Mucosa of stomach (tissue), 1 donor: ENCODE results near the gene ZFP92.

Experiments used
- H3K27me3 ChIP-seq: one replicate; pipeline ENCODE4 v1.7.0; 2013; ENCODE audit warnings: mild to moderate bottlenecking, low read length; ENCODE audit not compliant: control insufficient read depth, insufficient read depth
- H3K36me3 ChIP-seq: one replicate; pipeline ENCODE4 v1.7.0; 2013; ENCODE audit warnings: low read length; ENCODE audit not compliant: control insufficient read depth, insufficient read depth
- H3K4me1 ChIP-seq: one replicate; pipeline ENCODE4 v1.7.0; 2013; ENCODE audit warnings: mild to moderate bottlenecking, low read length; ENCODE audit not compliant: control insufficient read depth, insufficient read depth
- H3K4me3 ChIP-seq: one replicate; pipeline ENCODE4 v1.7.0; 2013; ENCODE audit warnings: low read length
- H3K9ac ChIP-seq: one replicate; pipeline ENCODE4 v1.7.0; 2013; ENCODE audit warnings: mild to moderate bottlenecking, low read length, moderate library complexity
- H3K9me3 ChIP-seq: one replicate; pipeline ENCODE4 v1.7.0; 2013; ENCODE audit warnings: mild to moderate bottlenecking, low read length, moderate library complexity; ENCODE audit not compliant: control insufficient read depth
- donor health status: Pancreatic carcinoma.

ZFP92 gene

DNA sequence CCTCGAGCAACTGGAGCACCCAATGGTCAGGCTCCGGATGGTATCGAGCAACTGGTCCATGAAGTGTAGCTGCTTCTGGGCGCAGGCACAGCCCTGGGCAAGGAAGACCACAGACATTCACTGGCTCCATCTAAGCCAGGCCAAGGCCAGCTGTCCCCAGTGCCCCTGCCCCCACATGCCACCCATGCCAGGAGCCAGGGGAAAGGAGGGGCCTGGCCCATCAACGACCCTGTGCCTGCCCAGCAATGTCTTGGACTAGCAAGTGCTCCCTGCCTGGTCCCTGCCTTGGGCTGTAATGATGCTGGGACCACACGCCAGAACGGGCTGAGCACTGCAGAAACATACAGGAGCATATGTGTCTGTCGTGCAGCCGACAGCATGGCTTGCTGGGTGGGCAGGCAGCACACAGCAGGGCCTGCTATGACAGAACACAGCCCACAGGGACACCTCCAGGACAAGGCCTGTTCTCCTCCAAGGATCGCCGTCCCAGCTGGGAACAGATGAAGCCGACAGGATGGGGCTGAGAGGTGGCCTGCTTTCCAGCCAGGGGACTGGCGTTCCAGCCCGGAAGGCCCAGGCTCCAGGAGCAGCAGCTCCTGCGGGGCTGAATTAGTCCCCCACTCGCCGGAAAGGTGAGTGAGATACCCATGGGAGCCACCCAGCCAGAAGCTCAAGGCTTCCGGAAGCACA, 46.0 kb downstream of the ZFP92 start:
- no peaks in the 10 kb centered on the region for H3K9me3 ChIP-seq
- no peaks in the 10 kb centered on the region for H3K27me3 ChIP-seq
- no peak overlapping the region for H3K4me3 ChIP-seq
- no peak overlapping the region for H3K9ac ChIP-seq
- no peaks in the 10 kb centered on the region for H3K4me1 ChIP-seq
- H3K36me3 ChIP-seq, result no peaks in the 10 kb centered on the region

DNA sequence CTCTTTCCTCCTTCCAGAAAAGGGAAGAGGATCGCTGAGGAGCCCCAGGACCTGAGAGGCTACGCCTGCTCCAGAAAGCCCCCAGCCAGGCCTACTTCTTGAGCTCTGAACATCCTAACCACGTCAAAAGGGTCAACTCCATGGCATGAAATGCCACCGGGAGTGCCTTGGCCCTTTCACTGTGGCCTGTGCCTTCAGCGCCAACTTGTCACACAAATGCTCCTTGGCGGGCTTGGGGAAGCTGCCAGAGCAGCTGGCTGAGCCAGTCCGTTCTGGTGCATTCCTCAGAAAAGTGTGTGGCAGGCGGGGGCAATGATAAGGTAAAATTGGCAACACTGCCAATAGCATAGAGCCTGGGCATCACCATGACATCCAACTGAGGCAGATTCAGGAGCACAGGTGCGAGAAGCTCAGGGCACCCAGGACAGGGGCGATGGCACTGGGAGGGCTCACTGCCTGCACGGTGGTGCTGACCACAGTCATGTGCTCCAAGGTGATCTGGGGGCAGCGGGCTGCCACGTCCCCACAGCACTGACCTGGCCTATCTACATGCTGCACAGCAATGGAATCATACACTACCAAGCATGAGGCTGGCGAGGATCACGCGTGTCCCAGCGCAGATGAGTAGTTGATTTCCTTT, 46.7 kb downstream of the ZFP92 start:
- Histone ChIP-seq H3K36me3 (no peaks in the 10 kb centered on the region), H3K9ac (no peak overlapping the region), H3K4me1 (no peaks in the 10 kb centered on the region), H3K27me3 (no peaks in the 10 kb centered on the region), H3K4me3 (no peak overlapping the region), H3K9me3 (no peaks in the 10 kb centered on the region)

DNA sequence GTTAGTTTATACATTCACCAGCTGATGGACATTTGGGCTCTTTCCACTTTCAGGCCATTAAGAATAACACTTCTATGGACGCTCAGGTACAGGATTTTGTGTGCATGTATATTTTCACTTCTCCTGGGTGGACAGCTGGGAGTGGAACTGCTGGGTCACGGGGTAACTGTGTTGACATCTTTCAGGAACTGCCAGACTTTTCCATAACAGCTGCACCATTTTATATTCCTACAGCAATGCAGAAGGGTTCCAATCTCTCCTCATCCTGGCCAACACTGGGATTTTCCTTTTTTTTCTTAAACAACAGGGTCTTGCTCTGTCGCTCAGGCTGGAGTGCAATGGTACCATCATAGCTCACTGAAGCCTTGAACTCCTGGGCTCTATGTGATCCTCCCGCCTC, 47.2 kb downstream of the ZFP92 start:
- Histone ChIP-seq H3K9me3 (no peaks in the 10 kb centered on the region), H3K4me3 (no peak overlapping the region), H3K4me1 (no peaks in the 10 kb centered on the region), H3K36me3 (no peaks in the 10 kb centered on the region), H3K27me3 (no peaks in the 10 kb centered on the region), H3K9ac (no peak overlapping the region)

DNA sequence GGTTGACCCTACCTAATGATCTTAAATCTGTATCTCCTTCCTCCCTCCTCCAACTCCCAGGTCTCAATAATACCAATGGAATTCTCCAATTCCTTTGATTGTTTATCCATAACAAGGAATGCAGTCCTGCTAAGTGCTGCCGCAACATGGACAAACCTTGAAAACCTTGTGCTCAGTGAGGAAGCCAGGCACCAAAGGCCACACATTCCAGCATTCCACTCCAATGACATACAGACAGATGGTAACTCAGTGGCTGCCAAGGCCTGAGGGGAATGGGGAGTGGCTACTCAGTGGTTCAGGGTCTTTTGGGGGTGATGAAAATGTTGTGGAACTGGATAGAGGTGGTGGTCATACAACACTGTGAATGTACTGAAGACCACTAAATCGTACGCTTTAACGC, 48.7 kb downstream of the ZFP92 start:
- no peaks in the 10 kb centered on the region for H3K27me3 ChIP-seq

DNA sequence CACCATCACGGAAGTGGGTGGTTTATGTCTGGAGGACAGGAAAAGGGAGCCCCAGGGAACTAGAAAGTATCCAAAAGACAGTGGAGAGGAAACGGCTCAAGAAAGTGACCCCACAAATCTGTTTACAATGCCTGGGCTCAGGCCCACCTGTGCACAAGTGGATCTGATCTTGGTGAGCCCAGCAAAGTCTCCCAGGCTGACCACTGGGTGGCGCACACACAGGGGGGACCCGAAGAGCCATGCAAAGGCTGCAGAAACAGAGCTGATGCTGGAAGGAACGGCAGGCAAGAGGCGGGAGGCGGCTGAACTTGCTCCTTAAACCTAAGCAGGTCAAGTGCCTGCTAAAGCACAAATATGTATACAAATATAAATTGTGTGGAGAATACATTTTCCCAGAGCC, 49.6 kb downstream of the ZFP92 start:
- Histone ChIP-seq H3K9ac (no peak overlapping the region), H3K4me3 (no peak overlapping the region), H3K9me3 (no peaks in the 10 kb centered on the region), H3K27me3 (no peaks in the 10 kb centered on the region), H3K4me1 (no peaks in the 10 kb centered on the region), H3K36me3 (no peaks in the 10 kb centered on the region)

More for the DNA sequence above, 48.7 kb downstream of the ZFP92 start:
- Histone ChIP-seq H3K4me3 (no peak overlapping the region), H3K4me1 (no peaks in the 10 kb centered on the region), H3K36me3 (no peaks in the 10 kb centered on the region), H3K9ac (no peak overlapping the region), H3K9me3 (no peaks in the 10 kb centered on the region)
